Left ventricle myocardium inferior (tissue), 1 donor: ENCODE measurements around the gene PCSK6. TPM values are rescaled to one million over a fixed set of nuclear protein-coding genes. Genes with fewer than 3 reads are reported as not detected.
A peak's percentile ranks its signal among the peaks of the same experiment; 100 is the strongest.
"Not testable (repeated sequence)": the region's sequence is repeated elsewhere in the genome, so short reads cannot be mapped to it uniquely, and the experiment has no call there.

Experiments
- DNase-seq: peaks from one replicate; pipeline ENCODE4 v3.0.0-alpha.2; 2020
- H3K27ac ChIP-seq: fragments of 200-600 bp; replicated peaks from 2 replicates; pipeline ENCODE4 v1.8.0; 2021
- H3K27me3 ChIP-seq: fragments of 200-600 bp; 2 replicates; pipeline ENCODE4 v1.8.0; 2021; ENCODE audit warnings: low read depth
- H3K36me3 ChIP-seq: fragments of 200-600 bp; 2 replicates; pipeline ENCODE4 v1.8.0; 2021
- H3K4me1 ChIP-seq: fragments of 200-600 bp; 2 replicates; pipeline ENCODE4 v1.8.0; 2021
- H3K4me3 ChIP-seq: fragments of 200-600 bp; 2 replicates; pipeline ENCODE4 v1.8.0; 2021; ENCODE audit warnings: mild to moderate bottlenecking, moderate library complexity
- H3K9me3 ChIP-seq: fragments of 200-600 bp; replicated peaks from 2 replicates; pipeline ENCODE4 v1.8.0; 2021
- CTCF ChIP-seq: fragments of 200-600 bp; IDR thresholded peaks from 2 replicates; pipeline ENCODE4 v1.8.0; 2021; ENCODE audit warnings: antibody characterized with exemption, mild to moderate bottlenecking, borderline replicate concordance
- intact Hi-C: fragments of 100-400 bp; cut with micrococcal nuclease; formaldehyde crosslinking; loops from one replicate; pipeline ENCODE4 v1.11.0; 2022
- total RNA-seq: library from RNA; stranded (reverse); fragmentation: NEBNext Ultra II Directional; extraction: Animal tissue kit (Norgen Biotek cat#: 25700); gene quantifications from one replicate; pipeline ENCODE4 v1.2.1, GENCODE V29; 2021
- donor health status: DM: no; HTN: yes; CAD: no; lungs with severe emphysema.

The PCSK6 gene
- total RNA-seq, 1 donor from 2014 or later: 28.6 TPM

GRCh38 chr15:101294731-101295606 lies 194.5 kb downstream of the PCSK6 start, which contains the start of gene SNRPA1:
SNRPA1 (minus strand) TSS chr15:101295248; CDS start chr15:101295178, 70 bp downstream.
- peaks cover 6% of the 10 kb centered on the region for H3K36me3 ChIP-seq
- no peaks in the 10 kb centered on the region for H3K9me3 ChIP-seq
- peak within 1 kb of the TSS; percentile 95 for H3K27ac ChIP-seq
- H3K4me1 ChIP-seq: peaks cover 52% of the 10 kb centered on the region
- intact Hi-C loops: no loop called here
- DNase-seq: peak; percentile 99
- TF ChIP-seq CTCF: no peak
- H3K4me3 ChIP-seq: peak within 1 kb of the TSS; percentile 87
- no peaks in the 10 kb centered on the region for H3K27me3 ChIP-seq

- Histone ChIP-seq H3K4me1 (peaks cover 52% of the 10 kb centered on the region), H3K27me3 (no peaks in the 10 kb centered on the region), H3K27ac (no peak overlapping the region), H3K4me3 (peak overlapping the region; percentile 87), H3K9me3 (no peaks in the 10 kb centered on the region), H3K36me3 (peaks cover 14% of the 10 kb centered on the region)
- no peak for DNase-seq
- intact Hi-C loops: no loop called here
- no peak for TF ChIP-seq CTCF
Observed at GRCh38 chr15:101293122-101293521, 196.4 kb downstream of the PCSK6 start.

GRCh38 chr15:101288905-101289513 lies 200.5 kb downstream of the PCSK6 start:
- H3K4me3 ChIP-seq: no peak overlapping the region
- peaks cover 49% of the 10 kb centered on the region for H3K36me3 ChIP-seq
- DNase-seq: no peak
- H3K27ac ChIP-seq: no peak overlapping the region
- no peaks in the 10 kb centered on the region for H3K27me3 ChIP-seq
- H3K9me3 ChIP-seq: no peaks in the 10 kb centered on the region
- intact Hi-C loops: no loop called here
- peak; percentile 71 for TF ChIP-seq CTCF
- peaks cover 32% of the 10 kb centered on the region for H3K4me1 ChIP-seq

- H3K36me3 ChIP-seq: peaks cover 66% of the 10 kb centered on the region
Observed at GRCh38 chr15:101287342-101287741, 202.2 kb downstream of the PCSK6 start.

GRCh38 chr15:101286471-101287114 lies 202.9 kb downstream of the PCSK6 start:
- Histone ChIP-seq H3K4me3 (no peak overlapping the region), H3K9me3 (no peaks in the 10 kb centered on the region), H3K27ac (no peak overlapping the region), H3K36me3 (peaks cover 73% of the 10 kb centered on the region), H3K27me3 (no peaks in the 10 kb centered on the region), H3K4me1 (peaks cover 8% of the 10 kb centered on the region)
- TF ChIP-seq CTCF: no peak
- no peak for DNase-seq
- intact Hi-C loops: no loop called here

More at GRCh38 chr15:101287342-101287741, 202.2 kb downstream of the PCSK6 start:
- DNase-seq, H3K27me3 ChIP-seq, H3K9me3 ChIP-seq, intact Hi-C loops, H3K4me3 ChIP-seq, H3K27ac ChIP-seq: not testable (repeated sequence)
- peaks cover 15% of the 10 kb centered on the region for H3K4me1 ChIP-seq
